K562 (cell line): ENCODE data around the gene PEX19.

Source experiments
- CTCF ChIP-seq, 3 experiments: IDR thresholded peaks in 2 of 3; conservative IDR thresholded peaks in 1 of 3; 2 replicates each; pipeline ENCODE4 v1.5.1; 2011 to 2012; ENCODE audit warnings: low read length in 3 of 3, mild to moderate bottlenecking in 3 of 3, control low read depth in 2 of 3, improper control_type of control experiment in 1 of 3, inconsistent platforms in 1 of 3, low read depth in 1 of 3, mixed read lengths in 1 of 3, moderate library complexity in 1 of 3; ENCODE audit not compliant: insufficient read depth in 2 of 3
- MTA2 ChIP-seq: fragments of 450-650 bp; IDR thresholded peaks from 2 replicates; pipeline ENCODE4 v1.6.1; 2016; ENCODE audit warnings: low read depth
- PATZ1 ChIP-seq: fragments of 250-450 bp; sonication (Bioruptor Pico); IDR thresholded peaks from 2 replicates; pipeline ENCODE4 v1.5.0; 2020; ENCODE audit warnings: mild to moderate bottlenecking, borderline replicate concordance
- PCBP2 ChIP-seq: fragments of 200-400 bp; formaldehyde crosslinking; IDR thresholded peaks from 2 replicates; pipeline ENCODE4 v1.6.1; 2018; ENCODE audit warnings: low read length, low read depth, mild to moderate bottlenecking, moderate library complexity; ENCODE audit not compliant: poor library complexity, severe bottlenecking
- POLR2AphosphoS5 ChIP-seq: IDR thresholded peaks from 2 replicates; pipeline ENCODE4 v1.6.1; 2011; ENCODE audit warnings: mild to moderate bottlenecking, low read depth, low read length, moderate library complexity; ENCODE audit not compliant: control insufficient read depth, insufficient read depth
- SMC3 ChIP-seq: conservative IDR thresholded peaks from 2 replicates; pipeline ENCODE4 v1.6.1; 2011; ENCODE audit warnings: low read depth, low read length, improper control_type of control experiment; ENCODE audit not compliant: insufficient read depth
- TCF7L2 ChIP-seq: fragments of 150-350 bp; IDR thresholded peaks from 2 replicates; pipeline ENCODE4 v1.6.1; 2016; ENCODE audit warnings: low read depth, mild to moderate bottlenecking, low read length, moderate library complexity
- TEAD4 ChIP-seq, 2 experiments: sonication (generic) in 1 of 2; formaldehyde crosslinking in 1 of 2; IDR thresholded peaks; 2 replicates each; pipeline versions ENCODE4 v1.6.1 to v1.8.0; 2012 to 2022; ENCODE audit warnings: borderline replicate concordance in 1 of 2, inconsistent platforms in 1 of 2, low read length in 1 of 2, mild to moderate bottlenecking in 1 of 2, missing genetic modification reagents in 1 of 2

GRCh38 chr1:160285506-160285905, 573 bp upstream of the PEX19 start:
- no peak for TF ChIP-seq CTCF (IDR thresholded peaks at IDR 0.05 in 2 of 3, conservative IDR thresholded peaks at IDR 0.05 in 1 of 3; ENCODE audit: insufficient read depth in 2 of 3, low read depth in 1 of 3, low read length in 3 of 3)
- no peak for TF ChIP-seq TEAD4 (IDR thresholded peaks at IDR 0.05; ENCODE audit: low read length)
- TF ChIP-seq TEAD4 (CRISPR knock-in tag; IDR thresholded peaks at IDR 0.05; ENCODE audit: borderline replicate concordance): no peak
- no peak for TF ChIP-seq MTA2
- TF ChIP-seq POLR2AphosphoS5: no peak
- no peak for TF ChIP-seq PATZ1 (CRISPR knock-in tag)
- TF ChIP-seq TCF7L2: no peak
- TF ChIP-seq PCBP2: no peak
- TF ChIP-seq SMC3: no peak
